ENCODE data around the gene CNOT10.
"Not testable (repeated sequence)": the region's sequence is repeated elsewhere in the genome, so short reads cannot be mapped to it uniquely, and the experiment has no call there.

GRCh38 chr3:32669226-32669625 is 15.8 kb upstream of the CNOT10 start:
- TF ChIP-seq LEF1, FOXM1 (IDR thresholded peaks at IDR 0.05; ENCODE audit: borderline replicate concordance): not testable (repeated sequence)
